HEK293 (cell line): ENCODE measurements around the gene RAD51C.
A peak's percentile ranks its signal among the peaks of the same experiment; 100 is the strongest.

ENCODE experiments used
- CTCF ChIA-PET: fragments of 350-600 bp; formaldehyde crosslinking; extraction: SDS; loops from one replicate; lab custom pipeline; 2021; ENCODE audit warnings: antibody characterized with exemption; lab: Yijun Ruan, JAX
- POLR2A ChIA-PET: fragments of 300-600 bp; formaldehyde crosslinking; extraction: SDS; loops from one replicate; lab custom pipeline; 2020; ENCODE audit warnings: antibody characterized with exemption, inconsistent platforms; lab: Yijun Ruan, JAX
- H3K27ac ChIP-seq: fragments of 200-500 bp; sonication (Bioruptor generic); 2 replicates; pipeline ENCODE4 v1.5.1; 2014; ENCODE audit warnings: low read depth, low read length, control low read depth, inconsistent platforms; ENCODE audit errors: extremely low read depth
- H3K36me3 ChIP-seq, 2 experiments: fragments of 200-500 bp in 1 of 2; sonication (Bioruptor generic) in 1 of 2; 1 replicate in 1 of 2; 2 replicates in 1 of 2; pipeline ENCODE4 v1.5.1; 2014 to 2017; ENCODE audit warnings: inconsistent platforms in 2 of 2, low read length in 2 of 2; ENCODE audit not compliant: control insufficient read depth in 2 of 2, insufficient read depth in 1 of 2
- H3K4me1 ChIP-seq: fragments of 200-500 bp; sonication (Bioruptor generic); 2 replicates; pipeline ENCODE4 v1.5.1; 2014; ENCODE audit warnings: mild to moderate bottlenecking, low read length, inconsistent platforms; ENCODE audit not compliant: control insufficient read depth, insufficient read depth
- H3K4me3 ChIP-seq: 2 replicates; pipeline ENCODE4 v1.5.1; 2011; ENCODE audit warnings: low read depth, mild to moderate bottlenecking, control low read depth, low read length, moderate library complexity
- H3K9me3 ChIP-seq: fragments of 200-500 bp; sonication (Bioruptor generic); 2 replicates; pipeline ENCODE4 v1.5.1; 2014; ENCODE audit warnings: low read depth, low read length, inconsistent platforms; ENCODE audit not compliant: control insufficient read depth, insufficient read depth
- HOXD13 ChIP-seq: sonication (generic); formaldehyde crosslinking; IDR thresholded peaks from 2 replicates; pipeline ENCODE4 v1.8.0; 2022; ENCODE audit warnings: missing genetic modification reagents, borderline replicate concordance
- TCF7L2 ChIP-seq: IDR thresholded peaks from 2 replicates; pipeline ENCODE4 v1.6.1; 2011; ENCODE audit warnings: low read depth, mild to moderate bottlenecking, inconsistent platforms, low read length, moderate library complexity, borderline replicate concordance
- TRIM28 ChIP-seq: IDR thresholded peaks from 2 replicates; pipeline ENCODE4 v1.6.1; 2011; ENCODE audit warnings: low read length, control low read depth, borderline replicate concordance
- YY1 ChIP-seq: fragments of 450-650 bp; formaldehyde crosslinking; IDR thresholded peaks from 2 replicates; pipeline ENCODE4 v1.5.1; 2018; ENCODE audit warnings: missing biosample characterization, missing genetic modification characterization
- ZBTB1 ChIP-seq: fragments of 450-650 bp; formaldehyde crosslinking; IDR thresholded peaks from 2 replicates; pipeline ENCODE4 v1.5.1; 2016; ENCODE audit warnings: missing biosample characterization, missing genetic modification characterization
- ZBTB8A ChIP-seq: fragments of 450-650 bp; formaldehyde crosslinking; IDR thresholded peaks from 2 replicates; pipeline ENCODE4 v1.5.1; 2016; ENCODE audit warnings: missing biosample characterization, missing genetic modification characterization
- ZEB2 ChIP-seq: fragments of 450-650 bp; formaldehyde crosslinking; IDR thresholded peaks from 2 replicates; pipeline ENCODE4 v1.5.1; 2016; ENCODE audit warnings: missing biosample characterization, missing genetic modification characterization
- ZNF132 ChIP-seq: fragments of 450-650 bp; formaldehyde crosslinking; IDR thresholded peaks from 2 replicates; pipeline ENCODE4 v1.5.1; 2017; ENCODE audit warnings: missing biosample characterization, missing genetic modification characterization, borderline replicate concordance
- ZNF140 ChIP-seq: fragments of 450-650 bp; formaldehyde crosslinking; IDR thresholded peaks from 2 replicates; pipeline ENCODE4 v1.5.1; 2016; ENCODE audit warnings: missing biosample characterization, missing genetic modification characterization
- ZNF292 ChIP-seq: fragments of 450-650 bp; formaldehyde crosslinking; IDR thresholded peaks from 2 replicates; pipeline ENCODE4 v1.5.1; 2016; ENCODE audit warnings: low read depth, missing biosample characterization, missing genetic modification characterization, borderline replicate concordance
- ZNF394 ChIP-seq: fragments of 450-650 bp; formaldehyde crosslinking; IDR thresholded peaks from 2 replicates; pipeline ENCODE4 v1.5.1; 2016; ENCODE audit warnings: missing biosample characterization, missing genetic modification characterization, mild to moderate bottlenecking, moderate library complexity, borderline replicate concordance
- ZNF501 ChIP-seq: fragments of 450-650 bp; formaldehyde crosslinking; IDR thresholded peaks from 2 replicates; pipeline ENCODE4 v1.5.1; 2016; ENCODE audit warnings: missing biosample characterization, missing genetic modification characterization
- ZNF510 ChIP-seq: fragments of 450-650 bp; formaldehyde crosslinking; IDR thresholded peaks from 2 replicates; pipeline ENCODE4 v1.5.1; 2018; ENCODE audit warnings: mild to moderate bottlenecking, missing genetic modification characterization, missing biosample characterization; ENCODE audit not compliant: insufficient replicate concordance
- ZNF555 ChIP-seq: fragments of 450-650 bp; formaldehyde crosslinking; conservative IDR thresholded peaks from 2 replicates; pipeline ENCODE4 v1.5.1; 2017; ENCODE audit warnings: missing biosample characterization, mild to moderate bottlenecking, missing genetic modification characterization, inconsistent platforms
- ZNF558 ChIP-seq: fragments of 450-650 bp; formaldehyde crosslinking; IDR thresholded peaks from 2 replicates; pipeline ENCODE4 v1.5.1; 2016; ENCODE audit warnings: missing biosample characterization, missing genetic modification characterization
- ZNF623 ChIP-seq: fragments of 450-650 bp; formaldehyde crosslinking; IDR thresholded peaks from 2 replicates; pipeline ENCODE4 v1.5.1; 2016; ENCODE audit warnings: missing biosample characterization, missing genetic modification characterization
- ZNF626 ChIP-seq: fragments of 450-650 bp; sonication (Bioruptor Pico); formaldehyde crosslinking; IDR thresholded peaks from 2 replicates; pipeline ENCODE4 v1.5.1; 2018; ENCODE audit warnings: missing biosample characterization, missing genetic modification characterization, inconsistent platforms
- ZNF654 ChIP-seq: fragments of 450-650 bp; formaldehyde crosslinking; IDR thresholded peaks from 2 replicates; pipeline ENCODE4 v1.5.1; 2016; ENCODE audit warnings: low read depth, missing biosample characterization, missing genetic modification characterization
- ZNF664 ChIP-seq: fragments of 450-650 bp; formaldehyde crosslinking; IDR thresholded peaks from 2 replicates; pipeline ENCODE4 v1.5.1; 2016; ENCODE audit warnings: missing biosample characterization, missing genetic modification characterization
- ZNF677 ChIP-seq: fragments of 450-650 bp; IDR thresholded peaks from 2 replicates; pipeline ENCODE4 v1.5.0; 2018; ENCODE audit warnings: missing biosample characterization, mild to moderate bottlenecking, missing genetic modification characterization, moderate library complexity
- ZNF701 ChIP-seq: fragments of 450-650 bp; formaldehyde crosslinking; IDR thresholded peaks from 2 replicates; pipeline ENCODE4 v1.5.1; 2016; ENCODE audit warnings: missing biosample characterization, missing genetic modification characterization
- ZSCAN16 ChIP-seq: fragments of 450-650 bp; formaldehyde crosslinking; IDR thresholded peaks from 2 replicates; pipeline ENCODE4 v1.5.1; 2016; ENCODE audit warnings: missing biosample characterization, missing genetic modification characterization
- TF ChIP-seq, protein P1 (sequence below): fragments of 450-650 bp; formaldehyde crosslinking; conservative IDR thresholded peaks from 2 replicates; pipeline ENCODE4 v1.5.1; 2016; ENCODE audit warnings: low read depth, missing biosample characterization, missing genetic modification characterization
- TF ChIP-seq, protein P2 (sequence below): fragments of 450-650 bp; formaldehyde crosslinking; IDR thresholded peaks from 2 replicates; pipeline ENCODE4 v1.5.1; 2017; ENCODE audit warnings: missing biosample characterization, mild to moderate bottlenecking, missing genetic modification characterization, moderate library complexity
- TF ChIP-seq, protein P3 (sequence below): fragments of 450-650 bp; formaldehyde crosslinking; conservative IDR thresholded peaks from 2 replicates; pipeline ENCODE4 v1.5.1; 2016; ENCODE audit warnings: low read depth, missing biosample characterization, missing genetic modification characterization

RAD51C gene

DNA sequence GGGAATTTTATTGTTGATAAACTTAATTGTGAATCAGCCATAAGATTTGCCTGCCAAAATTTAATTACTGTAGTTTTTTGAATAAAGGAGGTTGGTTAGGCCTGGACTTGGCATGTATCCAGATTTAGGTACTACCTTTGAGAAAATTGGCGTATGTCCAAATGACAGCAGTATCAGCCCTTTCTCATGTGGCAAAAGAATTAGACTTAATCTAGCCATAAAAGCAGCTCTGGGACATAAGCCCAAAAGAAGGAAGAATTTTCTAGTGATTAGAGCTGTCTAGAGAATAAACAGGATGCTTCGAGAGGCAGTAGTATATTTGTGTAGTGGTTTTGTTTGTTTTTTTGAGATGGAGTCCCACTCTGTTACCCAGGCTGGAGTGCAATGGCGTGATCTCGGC is 91.0 kb downstream of the RAD51C start (continued):
- TF ChIP-seq ZSCAN16: no peak
- TF ChIP-seq TRIM28: no peak
- TF ChIP-seq ZEB2 (tag by site-specific recombination): no peak
- TF ChIP-seq ZNF626: no peak
- TF ChIP-seq TCF7L2: no peak
- TF ChIP-seq, all 188 proteins: peak for 10

DNA sequence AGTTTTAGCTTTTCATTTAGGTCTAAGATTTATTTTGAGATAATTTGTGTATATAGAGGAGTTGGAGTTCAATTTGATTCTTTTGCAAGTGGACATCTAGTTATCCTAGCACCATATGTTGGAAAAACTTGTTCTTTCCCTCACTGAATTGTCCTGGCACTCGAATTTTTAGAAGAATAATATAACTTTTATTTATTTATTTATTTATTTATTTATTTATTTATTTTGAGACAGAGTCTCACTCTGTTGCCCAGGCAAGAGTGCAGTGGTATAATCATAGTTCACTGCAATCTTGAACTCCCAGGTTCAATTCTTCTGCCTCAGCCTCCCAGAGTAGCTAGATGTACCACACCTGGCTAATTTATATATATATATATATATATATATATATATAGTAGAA is 92.7 kb downstream of the RAD51C start:
- H3K36me3 ChIP-seq: no peaks in the 10 kb centered on the region
- no peak overlapping the region for H3K27ac ChIP-seq
- no peaks in the 10 kb centered on the region for H3K4me1 ChIP-seq
- POLR2A ChIA-PET: no interaction called here
- CTCF ChIA-PET: no interaction called here
- H3K4me3 ChIP-seq: no peak overlapping the region
- H3K9me3 ChIP-seq: no peaks in the 10 kb centered on the region
- TF ChIP-seq, protein P1, sequence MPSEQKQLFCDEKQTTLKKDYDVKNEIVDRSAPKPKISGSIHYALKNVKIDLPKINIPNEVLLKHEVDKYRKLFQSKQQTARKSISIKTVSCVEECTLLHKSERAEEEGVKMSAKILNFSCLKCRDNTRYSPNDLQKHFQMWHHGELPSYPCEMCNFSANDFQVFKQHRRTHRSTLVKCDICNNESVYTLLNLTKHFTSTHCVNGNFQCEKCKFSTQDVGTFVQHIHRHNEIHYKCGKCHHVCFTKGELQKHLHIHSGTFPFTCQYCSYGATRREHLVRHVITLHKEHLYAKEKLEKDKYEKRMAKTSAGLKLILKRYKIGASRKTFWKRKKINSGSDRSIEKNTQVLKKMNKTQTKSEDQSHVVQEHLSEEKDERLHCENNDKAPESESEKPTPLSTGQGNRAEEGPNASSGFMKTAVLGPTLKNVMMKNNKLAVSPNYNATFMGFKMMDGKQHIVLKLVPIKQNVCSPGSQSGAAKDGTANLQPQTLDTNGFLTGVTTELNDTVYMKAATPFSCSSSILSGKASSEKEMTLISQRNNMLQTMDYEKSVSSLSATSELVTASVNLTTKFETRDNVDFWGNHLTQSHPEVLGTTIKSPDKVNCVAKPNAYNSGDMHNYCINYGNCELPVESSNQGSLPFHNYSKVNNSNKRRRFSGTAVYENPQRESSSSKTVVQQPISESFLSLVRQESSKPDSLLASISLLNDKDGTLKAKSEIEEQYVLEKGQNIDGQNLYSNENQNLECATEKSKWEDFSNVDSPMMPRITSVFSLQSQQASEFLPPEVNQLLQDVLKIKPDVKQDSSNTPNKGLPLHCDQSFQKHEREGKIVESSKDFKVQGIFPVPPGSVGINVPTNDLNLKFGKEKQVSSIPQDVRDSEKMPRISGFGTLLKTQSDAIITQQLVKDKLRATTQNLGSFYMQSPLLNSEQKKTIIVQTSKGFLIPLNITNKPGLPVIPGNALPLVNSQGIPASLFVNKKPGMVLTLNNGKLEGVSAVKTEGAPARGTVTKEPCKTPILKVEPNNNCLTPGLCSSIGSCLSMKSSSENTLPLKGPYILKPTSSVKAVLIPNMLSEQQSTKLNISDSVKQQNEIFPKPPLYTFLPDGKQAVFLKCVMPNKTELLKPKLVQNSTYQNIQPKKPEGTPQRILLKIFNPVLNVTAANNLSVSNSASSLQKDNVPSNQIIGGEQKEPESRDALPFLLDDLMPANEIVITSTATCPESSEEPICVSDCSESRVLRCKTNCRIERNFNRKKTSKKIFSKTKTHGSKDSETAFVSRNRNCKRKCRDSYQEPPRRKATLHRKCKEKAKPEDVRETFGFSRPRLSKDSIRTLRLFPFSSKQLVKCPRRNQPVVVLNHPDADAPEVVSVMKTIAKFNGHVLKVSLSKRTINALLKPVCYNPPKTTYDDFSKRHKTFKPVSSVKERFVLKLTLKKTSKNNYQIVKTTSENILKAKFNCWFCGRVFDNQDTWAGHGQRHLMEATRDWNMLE: peak; percentile 89
- TF ChIP-seq ZNF555 (tag by site-specific recombination) (peak; percentile 66), ZNF292 (tag by site-specific recombination) (0 out of 2 replicates have a peak, but pooled peaks have one; percentile 32), ZNF501 (0 out of 2 replicates have a peak, but pooled peaks have one; percentile 32), YY1 (tag by site-specific recombination) (no peak), ZNF132 (tag by site-specific recombination) (no peak), ZNF623 (tag by site-specific recombination) (peak; percentile 50; the same call in 1 of the 2 replicates), ZNF701 (no peak), ZNF394 (tag by site-specific recombination) (peak; percentile 90), ZNF558 (tag by site-specific recombination) (0 out of 2 replicates have a peak, but pooled peaks have one; percentile 18), HOXD13 (CRISPR knock-in tag) (no peak), ZBTB1 (tag by site-specific recombination) (no peak), ZBTB8A (peak; percentile 47; the same call in 1 of the 2 replicates), ZNF140 (tag by site-specific recombination) (peak; percentile 45; the same call in 1 of the 2 replicates), ZNF677 (no peak), ZNF664 (tag by site-specific recombination) (peak; percentile 30; the same call in 1 of the 2 replicates), ZNF510 (tag by site-specific recombination) (peak; percentile 15), ZNF654 (peak; percentile 22)
- TF ChIP-seq, protein P2, sequence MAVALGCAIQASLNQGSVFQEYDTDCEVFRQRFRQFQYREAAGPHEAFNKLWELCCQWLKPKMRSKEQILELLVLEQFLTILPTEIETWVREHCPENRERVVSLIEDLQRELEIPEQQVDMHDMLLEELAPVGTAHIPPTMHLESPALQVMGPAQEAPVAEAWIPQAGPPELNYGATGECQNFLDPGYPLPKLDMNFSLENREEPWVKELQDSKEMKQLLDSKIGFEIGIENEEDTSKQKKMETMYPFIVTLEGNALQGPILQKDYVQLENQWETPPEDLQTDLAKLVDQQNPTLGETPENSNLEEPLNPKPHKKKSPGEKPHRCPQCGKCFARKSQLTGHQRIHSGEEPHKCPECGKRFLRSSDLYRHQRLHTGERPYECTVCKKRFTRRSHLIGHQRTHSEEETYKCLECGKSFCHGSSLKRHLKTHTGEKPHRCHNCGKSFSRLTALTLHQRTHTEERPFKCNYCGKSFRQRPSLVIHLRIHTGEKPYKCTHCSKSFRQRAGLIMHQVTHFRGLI (tag by site-specific recombination): no peak
- TF ChIP-seq, protein P3, sequence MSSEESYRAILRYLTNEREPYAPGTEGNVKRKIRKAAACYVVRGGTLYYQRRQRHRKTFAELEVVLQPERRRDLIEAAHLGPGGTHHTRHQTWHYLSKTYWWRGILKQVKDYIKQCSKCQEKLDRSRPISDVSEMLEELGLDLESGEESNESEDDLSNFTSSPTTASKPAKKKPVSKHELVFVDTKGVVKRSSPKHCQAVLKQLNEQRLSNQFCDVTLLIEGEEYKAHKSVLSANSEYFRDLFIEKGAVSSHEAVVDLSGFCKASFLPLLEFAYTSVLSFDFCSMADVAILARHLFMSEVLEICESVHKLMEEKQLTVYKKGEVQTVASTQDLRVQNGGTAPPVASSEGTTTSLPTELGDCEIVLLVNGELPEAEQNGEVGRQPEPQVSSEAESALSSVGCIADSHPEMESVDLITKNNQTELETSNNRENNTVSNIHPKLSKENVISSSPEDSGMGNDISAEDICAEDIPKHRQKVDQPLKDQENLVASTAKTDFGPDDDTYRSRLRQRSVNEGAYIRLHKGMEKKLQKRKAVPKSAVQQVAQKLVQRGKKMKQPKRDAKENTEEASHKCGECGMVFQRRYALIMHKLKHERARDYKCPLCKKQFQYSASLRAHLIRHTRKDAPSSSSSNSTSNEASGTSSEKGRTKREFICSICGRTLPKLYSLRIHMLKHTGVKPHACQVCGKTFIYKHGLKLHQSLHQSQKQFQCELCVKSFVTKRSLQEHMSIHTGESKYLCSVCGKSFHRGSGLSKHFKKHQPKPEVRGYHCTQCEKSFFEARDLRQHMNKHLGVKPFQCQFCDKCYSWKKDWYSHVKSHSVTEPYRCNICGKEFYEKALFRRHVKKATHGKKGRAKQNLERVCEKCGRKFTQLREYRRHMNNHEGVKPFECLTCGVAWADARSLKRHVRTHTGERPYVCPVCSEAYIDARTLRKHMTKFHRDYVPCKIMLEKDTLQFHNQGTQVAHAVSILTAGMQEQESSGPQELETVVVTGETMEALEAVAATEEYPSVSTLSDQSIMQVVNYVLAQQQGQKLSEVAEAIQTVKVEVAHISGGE (tag by site-specific recombination): peak; percentile 55
